Measurements from ENCODE around the gene FURIN.
A peak's percentile ranks its signal among the peaks of the same experiment; 100 is the strongest.
"Not testable (repeated sequence)": the region's sequence is repeated elsewhere in the genome, so short reads cannot be mapped to it uniquely, and the experiment has no call there.

FURIN gene

DNA sequence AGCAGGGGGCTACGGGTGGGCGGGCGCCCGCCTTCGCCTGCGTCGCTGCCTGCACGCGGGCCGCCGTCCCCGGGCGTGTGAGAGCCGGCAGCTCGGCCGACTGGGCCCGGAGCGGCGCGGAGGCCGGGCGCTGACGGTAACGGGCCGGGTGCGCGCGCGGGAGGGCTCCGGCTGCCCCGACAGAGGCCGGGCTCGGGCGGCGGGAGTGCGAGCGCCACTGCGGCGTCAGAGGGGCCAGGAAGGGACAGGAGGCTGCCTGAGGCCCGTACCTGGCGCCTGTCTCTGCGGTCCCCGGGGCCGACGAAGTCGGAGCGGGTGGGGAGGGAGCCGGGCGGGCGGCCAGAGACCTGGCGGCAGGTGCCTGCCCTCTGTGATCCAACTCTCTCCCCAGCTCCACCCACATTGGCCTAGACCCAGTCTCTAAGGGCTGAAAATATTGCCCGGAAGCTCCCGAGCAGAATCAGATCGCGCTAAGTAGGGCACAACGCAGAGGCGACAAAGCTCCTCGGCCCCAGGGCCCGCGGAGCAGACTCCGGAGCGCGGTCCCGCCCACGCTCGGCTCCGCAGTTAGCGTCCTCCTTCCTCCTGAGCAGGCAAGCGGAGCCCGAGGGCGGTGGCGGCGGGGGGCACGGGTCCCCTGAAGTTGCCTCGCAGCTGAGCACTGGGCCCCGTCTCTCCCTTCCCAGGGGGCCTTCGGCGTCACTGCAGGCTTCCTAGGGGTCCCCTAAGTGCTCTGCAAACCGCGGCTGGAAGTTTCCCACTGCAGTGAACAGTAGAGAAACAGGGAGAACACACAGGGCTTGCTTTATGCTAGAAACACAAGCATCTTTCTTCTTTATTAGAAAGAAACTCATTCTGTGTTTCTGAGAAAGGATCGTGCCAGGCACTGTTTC, 34.7 kb downstream of the FURIN start, which contains the start of gene MAN2A2:
TSS of gene MAN2A2 (plus strand) at position 463 of the 893 bp plus-strand sequence. CDS start 906 bp downstream, outside the sequence.
- peak; percentile 80 for DNase-seq (ENCODE audit: low read depth)

DNA sequence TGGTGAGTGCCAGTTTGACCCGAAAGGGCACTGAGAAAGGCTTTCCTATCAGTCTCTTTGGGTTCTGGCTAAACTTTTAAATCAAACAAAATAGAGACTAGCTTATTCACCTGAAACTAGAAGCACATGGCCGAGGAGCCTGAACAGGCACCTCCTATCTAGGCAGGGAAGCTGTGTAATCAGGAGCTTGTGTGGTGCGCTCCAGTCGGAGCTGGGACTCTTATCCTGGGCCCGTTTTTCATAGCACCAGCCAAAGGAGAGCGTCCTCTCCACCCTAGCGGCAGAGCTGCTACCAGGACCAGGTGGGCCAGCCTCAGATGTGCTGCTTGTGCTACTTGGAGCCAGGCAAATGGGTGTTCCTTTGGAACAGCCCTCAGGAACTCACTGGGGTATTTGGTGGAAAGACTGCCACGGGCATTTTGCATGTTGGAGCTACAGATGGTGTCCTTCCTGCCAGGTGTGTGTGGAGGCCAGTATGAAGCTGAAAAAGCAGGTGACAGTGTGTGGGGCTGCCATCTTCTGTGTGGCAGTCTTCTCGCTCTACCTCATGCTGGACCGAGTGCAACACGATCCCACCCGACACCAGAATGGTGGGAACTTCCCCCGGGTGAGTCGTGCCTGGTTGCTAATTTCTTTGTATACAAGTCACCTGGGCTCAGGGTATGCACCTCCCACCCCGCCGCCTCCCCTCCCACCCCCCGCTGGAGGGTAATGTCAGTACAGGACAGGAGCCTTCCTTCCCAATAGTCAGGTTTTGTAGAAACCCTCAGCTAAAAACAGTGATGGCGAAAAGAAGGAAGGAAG, 35.5 kb downstream of the FURIN start:
- DNase-seq (ENCODE audit: low read depth), result no peak

DNA sequence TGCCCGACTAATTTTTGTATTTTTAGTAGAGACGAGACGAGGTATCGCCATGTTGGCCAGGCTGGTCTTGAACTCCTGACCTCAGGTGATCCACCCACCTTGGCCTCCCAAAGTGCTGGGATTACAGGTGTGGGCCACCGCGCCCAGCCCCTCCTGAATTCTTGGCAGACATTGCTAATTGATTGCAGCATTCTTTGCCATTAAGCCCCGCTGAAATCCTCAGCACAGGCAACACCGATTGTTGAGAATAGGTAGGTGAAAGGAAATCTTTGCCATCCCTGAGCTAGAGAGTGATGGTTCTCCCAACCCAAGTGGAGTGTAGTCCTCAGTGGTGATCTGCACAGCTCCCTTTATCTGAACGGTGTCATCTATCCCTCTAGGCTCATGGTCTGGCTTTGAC, 36.4 kb downstream of the FURIN start:
- DNase-seq (ENCODE audit: low read depth), result no peak

DNA sequence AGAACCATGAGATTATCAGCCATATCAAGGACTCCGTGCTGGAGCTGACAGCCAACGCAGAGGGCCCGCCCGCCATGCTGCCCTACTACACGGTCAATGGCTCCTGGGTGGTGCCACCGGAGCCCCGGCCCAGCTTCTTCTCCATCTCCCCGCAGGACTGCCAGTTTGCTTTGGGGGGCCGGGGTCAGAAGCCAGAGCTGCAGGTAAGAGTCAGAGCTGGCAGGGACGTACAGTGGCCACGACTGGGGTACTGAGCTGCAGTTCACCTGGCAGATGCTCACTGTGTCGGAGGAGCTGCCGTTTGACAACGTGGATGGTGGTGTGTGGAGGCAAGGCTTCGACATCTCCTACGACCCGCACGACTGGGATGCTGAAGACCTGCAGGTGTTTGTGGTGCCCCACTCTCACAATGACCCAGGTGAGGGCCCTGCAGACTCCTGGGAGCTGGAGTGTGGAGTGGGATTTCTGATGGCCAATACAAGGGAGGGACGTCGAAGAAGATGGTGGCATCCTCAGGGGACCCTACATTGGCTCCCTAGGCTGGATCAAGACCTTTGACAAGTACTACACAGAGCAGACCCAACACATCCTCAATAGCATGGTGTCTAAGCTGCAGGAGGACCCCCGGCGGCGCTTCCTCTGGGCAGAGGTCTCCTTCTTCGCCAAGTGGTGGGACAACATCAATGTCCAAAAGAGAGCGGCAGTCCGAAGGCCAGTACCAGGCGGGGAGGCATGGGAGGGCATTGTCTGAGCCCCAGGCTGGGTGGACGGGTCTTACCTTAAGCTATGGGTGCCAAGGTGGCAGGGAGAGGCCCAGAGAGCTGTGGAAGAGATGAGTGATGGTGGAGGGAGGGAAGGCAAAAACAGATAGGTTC, 37.2 kb downstream of the FURIN start:
- DNase-seq (ENCODE audit: low read depth), result no peak

DNA sequence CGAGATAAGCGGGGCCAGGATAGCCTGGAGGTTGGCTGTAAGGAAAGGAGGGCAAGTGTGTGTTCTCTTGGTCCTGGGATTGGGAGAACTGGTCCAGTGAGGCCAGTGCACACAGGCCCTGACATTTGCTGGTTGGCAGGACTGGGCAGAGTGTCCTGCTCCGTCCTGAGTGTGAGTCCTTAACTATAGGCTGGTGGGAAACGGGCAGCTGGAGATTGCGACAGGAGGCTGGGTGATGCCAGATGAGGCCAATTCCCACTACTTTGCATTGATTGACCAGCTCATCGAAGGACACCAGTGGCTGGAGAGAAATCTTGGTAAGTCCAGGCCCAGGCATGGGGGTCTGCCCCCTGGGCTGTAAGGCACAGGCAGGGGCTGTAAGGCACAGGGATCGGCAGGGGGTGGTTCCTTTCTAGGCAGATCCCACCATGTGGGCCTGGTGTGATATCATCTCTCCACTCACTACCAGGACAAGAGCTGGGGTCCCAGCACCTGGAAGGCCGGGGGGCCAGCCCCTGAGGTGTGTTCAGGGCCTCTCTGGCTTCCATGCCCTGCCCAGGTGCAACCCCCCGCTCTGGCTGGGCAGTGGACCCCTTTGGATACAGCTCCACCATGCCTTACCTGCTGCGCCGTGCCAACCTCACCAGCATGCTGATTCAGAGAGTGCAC, 37.9 kb downstream of the FURIN start:
- DNase-seq (ENCODE audit: low read depth), result no peak

DNA sequence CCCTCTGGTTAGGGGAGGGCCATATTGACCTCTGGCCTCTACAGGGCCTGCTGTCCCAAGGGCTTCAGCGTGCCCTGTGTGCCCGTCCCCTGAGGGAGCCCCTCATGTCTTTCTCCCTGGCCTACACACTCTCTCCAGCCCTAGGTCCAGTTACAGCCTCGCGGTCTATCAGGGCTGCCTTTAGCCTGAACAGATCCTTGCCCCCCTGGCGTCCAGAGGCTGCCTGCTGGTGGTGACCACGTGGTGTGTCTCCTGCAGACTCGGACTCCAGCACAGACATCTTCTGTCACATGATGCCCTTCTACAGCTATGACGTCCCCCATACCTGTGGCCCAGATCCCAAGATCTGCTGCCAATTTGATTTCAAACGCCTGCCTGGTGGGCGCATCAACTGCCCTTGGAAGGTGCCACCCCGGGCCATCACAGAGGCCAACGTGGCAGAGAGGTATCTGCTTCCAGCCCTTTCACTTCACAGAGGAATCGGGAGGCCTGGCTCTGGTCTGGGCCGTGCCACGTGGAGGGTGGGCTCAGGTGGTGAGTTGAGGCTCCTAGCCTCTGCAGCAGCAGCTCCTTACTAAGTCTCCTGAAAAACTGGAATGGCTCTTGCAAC, 38.8 kb downstream of the FURIN start:
- no peak for DNase-seq (ENCODE audit: low read depth)

DNA sequence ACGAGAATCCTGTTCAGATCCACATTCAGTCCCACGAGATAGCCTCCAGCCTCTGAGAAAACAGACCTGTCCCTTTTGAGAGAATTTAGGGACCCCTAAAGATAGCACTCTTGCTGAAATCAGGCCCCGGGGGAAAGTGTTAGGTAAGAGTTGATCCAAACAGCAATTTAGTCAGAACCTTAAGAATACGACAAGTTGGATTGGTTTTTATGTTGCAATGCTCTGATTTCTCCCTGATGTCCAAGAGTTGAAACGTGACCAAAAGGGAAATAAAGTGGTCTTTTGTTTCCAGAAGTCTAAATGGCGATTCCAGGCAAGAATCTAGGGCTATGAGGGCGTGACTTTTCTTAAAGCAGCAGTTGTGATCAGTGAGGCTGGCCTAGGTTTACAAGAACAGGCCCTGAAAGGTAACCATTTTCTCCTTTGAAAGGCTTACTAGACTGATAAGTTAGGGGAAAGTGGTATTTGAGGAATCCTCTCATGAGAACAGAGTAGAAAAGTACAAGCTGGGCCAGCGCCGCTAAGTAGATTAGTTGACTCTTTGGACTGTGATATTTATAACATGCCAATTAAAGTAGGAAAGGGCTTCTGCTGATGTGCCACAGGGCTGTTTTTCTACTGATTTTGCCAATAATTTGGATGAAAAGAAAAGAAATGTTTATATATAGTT, 39.6 kb downstream of the FURIN start:
- DNase-seq (ENCODE audit: low read depth), result no peak

DNA sequence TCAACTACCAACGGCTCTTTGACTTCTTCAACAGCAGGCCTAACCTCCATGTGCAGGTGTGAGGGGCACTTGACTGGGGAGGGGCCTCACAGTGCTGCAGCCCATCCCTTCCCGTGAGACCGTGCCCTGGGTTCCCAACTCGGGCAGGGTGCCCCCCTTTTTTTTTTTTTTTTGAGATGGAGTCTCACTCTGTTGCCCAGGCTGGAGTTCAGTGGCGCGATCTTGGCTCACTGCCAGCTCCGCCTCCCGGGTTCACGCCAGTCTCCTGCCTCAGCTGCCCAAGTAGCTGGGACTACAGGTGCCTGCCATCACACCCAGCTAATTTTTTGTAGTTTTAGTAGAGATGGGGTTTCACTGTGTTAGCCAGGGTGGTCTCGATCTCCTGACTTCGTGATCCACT, 41.1 kb downstream of the FURIN start:
- not testable (repeated sequence) for DNase-seq (ENCODE audit: low read depth)

DNA sequence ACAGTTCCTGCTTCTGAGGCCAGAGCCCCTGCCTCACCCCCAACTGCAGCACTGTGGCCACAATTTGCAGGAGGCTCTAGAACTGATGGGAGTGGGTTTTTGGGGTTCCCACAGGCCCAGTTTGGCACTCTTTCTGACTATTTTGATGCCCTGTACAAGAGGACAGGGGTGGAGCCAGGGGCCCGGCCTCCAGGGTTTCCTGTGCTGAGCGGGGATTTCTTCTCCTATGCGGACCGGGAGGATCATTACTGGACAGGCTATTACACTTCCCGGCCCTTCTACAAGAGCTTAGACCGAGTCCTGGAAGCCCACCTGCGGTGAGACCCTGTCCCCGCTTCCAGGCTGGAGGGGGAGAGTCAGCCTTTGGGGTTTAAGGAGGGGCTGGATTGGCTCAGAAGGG, 41.6 kb downstream of the FURIN start:
- DNase-seq (ENCODE audit: low read depth), result no peak

DNA sequence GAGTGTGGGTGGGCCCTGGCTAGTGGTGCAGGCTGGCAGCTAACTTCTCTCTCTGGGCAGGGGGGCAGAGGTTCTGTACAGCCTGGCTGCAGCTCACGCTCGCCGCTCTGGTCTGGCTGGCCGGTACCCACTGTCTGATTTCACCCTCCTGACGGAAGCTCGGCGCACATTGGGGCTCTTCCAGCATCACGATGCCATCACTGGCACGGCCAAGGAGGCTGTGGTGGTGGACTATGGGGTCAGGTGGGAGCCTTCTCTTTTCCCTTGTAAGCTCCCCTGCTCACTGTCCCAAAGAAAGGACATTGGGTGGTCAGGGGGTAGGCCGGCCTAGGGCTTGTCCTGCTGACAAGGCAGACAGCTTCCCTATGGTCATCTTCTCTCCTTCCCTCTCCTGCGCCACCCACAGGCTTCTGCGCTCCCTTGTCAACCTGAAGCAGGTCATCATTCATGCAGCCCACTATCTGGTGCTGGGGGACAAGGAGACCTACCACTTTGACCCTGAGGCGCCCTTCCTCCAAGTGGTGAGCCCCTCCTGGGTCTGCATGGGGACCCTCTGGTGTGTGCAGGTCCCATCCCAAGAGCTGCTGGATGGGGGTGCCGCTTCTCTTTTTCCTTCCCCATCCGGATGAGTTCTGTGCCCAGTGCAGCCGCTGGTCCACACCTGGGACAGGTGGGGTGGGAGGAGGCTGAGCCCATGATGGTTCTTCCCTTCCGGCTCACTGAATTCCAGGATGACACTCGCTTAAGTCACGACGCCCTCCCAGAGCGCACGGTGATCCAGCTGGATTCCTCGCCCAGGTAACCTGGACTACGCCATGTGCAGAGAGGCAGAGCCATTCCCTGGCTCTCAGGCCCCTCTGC, 42.3 kb downstream of the FURIN start:
- no peak for DNase-seq (ENCODE audit: low read depth)

DNA sequence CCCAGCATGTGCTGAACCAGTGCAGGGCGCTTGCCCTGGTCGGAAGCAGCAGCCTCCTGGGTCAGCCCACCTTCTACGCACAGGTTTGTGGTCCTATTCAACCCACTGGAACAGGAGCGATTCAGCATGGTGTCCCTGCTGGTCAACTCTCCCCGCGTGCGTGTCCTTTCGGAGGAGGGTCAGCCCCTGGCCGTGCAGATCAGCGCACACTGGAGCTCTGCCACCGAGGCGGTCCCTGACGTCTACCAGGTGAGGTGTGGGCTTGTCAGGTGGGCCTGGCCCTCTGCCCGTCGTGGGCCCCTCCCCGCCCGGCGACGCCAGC, 42.9 kb downstream of the FURIN start:
- DNase-seq (ENCODE audit: low read depth), result no peak

DNA sequence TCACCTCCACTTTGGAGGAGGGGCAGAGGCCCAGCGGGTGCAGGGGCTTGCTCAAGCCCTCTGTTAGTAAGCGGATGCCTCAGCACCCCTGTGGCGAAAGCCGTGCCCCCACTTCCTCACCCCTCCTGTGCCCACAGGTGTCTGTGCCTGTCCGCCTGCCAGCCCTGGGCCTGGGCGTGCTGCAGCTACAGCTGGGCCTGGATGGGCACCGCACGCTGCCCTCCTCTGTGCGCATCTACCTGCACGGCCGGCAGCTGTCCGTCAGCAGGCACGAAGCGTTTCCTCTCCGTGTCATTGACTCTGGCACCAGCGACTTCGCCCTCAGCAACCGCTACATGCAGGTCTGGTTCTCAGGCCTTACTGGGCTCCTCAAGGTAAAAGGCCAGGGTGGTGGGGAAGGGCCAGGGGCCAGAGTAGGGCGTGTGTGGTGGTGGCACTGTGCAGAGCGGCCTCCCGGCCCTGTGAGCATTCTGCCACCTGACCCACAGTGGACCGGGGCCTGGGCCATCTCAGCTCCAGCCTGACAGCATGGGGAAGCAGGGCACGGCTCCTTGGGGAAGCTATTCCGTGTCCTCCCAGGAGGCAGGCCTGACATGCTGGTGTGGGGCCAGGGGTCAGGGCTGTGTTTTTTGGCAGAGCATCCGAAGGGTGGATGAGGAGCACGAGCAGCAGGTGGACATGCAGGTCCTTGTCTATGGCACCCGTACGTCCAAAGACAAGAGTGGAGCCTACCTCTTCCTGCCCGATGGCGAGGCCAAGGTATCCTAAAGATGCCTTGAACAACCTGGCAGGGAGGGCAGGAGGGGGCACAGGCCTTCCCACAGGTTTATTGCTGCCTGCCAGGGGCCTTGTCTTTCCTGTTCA, 43.8 kb downstream of the FURIN start:
- no peak for DNase-seq (ENCODE audit: low read depth)

DNA sequence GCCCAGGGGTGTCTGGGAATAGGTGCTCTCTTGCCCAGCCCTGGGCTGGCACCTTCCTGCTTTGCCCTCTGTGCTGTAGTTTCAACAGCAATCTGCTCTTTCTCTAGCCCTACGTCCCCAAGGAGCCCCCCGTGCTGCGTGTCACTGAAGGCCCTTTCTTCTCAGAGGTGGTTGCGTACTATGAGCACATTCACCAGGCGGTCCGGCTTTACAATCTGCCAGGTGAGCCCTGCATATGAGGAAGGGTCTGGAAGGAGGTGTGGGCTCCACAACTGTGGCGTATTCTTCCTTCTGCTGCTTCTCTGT, 44.3 kb downstream of the FURIN start:
- no peak for DNase-seq (ENCODE audit: low read depth)

DNA sequence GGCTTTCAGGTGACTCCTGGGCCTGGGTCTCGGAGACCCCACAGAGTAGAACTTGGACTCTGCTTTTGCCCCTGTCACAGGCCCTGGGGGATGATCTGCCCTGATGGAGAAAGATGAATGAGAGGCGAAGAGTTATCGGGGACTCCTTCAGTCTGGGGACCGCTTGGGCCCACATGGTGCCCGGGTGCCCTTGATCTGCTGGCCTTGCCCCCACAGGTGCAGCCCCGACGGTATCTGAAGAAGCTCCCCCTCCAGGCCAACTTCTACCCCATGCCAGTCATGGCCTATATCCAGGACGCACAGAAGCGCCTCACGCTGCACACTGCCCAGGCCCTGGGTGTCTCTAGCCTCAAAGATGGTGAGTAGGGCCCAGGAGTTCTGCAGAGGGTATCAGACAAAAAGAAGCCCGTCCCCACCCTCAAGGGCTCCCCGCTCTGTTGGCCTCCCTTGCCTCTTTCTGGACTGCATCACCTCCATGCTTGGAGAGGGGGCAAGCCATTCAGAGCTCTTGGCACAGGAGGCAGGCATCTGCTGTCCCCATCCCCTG, 45.1 kb downstream of the FURIN start:
- no peak for DNase-seq (ENCODE audit: low read depth)

DNA sequence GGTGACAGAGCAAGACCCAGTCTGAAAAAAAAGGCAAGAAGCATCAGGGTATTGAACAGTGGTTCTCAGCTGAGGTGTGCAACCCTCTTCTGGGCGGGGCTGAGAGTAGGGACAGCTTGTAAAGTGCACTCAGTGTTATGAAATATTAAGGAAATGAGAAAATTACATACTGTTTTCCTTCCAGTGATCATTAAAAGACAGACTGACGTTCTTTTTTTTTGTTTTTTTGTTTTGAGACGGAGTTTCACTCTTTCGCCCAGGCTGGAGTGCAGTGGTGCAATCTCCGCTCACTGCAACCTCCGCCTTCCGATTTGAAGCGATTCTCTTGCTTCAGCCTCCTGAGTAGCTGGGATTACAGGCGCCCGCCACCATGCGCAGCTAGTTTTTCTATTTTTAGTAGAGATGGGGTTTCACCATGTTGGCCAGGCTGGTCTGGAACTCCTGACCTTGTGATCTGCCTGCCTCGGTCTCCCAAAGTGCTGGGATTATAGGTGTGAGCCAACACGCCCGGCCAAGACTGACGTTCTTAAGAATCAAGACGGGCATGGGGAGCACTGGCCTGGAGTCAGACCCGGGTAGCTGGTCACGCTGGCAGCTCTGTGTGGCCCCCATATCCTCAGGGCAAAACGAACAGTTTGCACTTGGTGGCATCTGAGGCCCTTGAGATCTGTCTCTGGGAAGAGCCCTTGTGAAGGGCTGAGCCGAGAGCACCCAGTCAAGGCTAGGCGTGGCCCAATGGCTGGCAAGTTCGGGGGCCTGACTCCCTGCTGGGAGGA, 46.1 kb downstream of the FURIN start:
- DNase-seq (ENCODE audit: low read depth), result no peak

DNA sequence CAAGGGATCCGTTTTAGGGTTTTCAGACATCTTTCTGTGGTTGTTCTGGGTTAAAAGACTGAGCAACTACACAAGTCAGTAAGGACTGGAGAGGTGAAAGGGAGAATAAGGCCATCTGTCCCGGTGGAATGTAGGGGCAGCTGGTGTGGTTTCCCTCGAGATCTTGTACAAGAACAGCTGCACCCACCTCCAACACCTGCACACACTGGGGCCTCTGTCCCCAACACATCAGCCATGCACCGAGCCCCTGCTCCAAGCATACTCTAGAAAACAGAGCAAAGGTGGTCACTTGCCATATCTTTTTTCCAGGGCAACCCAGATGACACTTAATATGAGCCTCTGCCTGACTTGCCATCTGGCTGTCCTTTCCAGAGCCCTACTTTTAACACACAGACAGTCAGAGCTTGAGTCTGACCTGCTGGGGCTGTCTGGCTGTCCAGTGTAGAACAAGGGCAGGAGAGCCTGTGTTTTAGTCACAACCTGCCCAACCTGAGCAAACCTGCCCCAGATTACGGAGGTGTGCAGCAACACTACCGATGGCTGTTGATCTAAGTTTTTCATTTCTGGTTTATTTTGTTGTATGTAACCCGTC, 46.9 kb downstream of the FURIN start:
- no peak for DNase-seq (ENCODE audit: low read depth)

DNA sequence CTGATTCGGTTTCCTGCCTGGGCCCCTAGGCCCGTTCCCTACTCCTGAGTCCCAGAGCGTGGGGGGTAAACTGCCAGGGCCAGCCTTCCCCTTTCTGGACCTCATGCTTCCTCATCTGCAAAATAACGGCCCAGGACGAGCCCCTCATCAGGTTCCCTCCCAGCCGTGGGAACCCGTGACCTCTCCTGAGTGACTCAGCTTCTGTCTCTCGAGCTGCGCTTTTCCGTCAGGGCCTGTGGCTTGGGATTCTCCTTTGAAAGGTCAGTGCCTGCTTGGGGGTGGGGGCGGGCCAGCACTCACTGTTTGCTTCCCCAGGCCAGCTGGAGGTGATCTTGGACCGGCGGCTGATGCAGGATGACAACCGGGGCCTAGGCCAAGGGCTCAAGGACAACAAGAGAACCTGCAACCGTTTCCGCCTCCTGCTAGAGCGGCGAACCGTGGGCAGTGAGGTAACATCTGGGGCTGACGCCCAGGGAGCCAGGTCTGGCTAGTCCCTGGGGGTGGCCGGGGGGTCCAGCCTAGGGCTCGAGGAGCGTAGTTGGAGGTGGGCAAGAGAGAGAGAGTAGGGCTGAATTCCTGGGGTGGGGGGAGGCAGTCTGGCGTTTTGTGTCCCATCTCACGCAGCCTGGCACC, 47.5 kb downstream of the FURIN start:
- DNase-seq (ENCODE audit: low read depth), result no peak

Data from CMK (cell line).